ENCODE results near the gene RFK. TPM values are rescaled to one million over a fixed set of nuclear protein-coding genes. Genes with fewer than 3 reads are reported as not detected.

Gene RFK
- polyA plus RNA-seq, 1 donor (not counting 4 experiments of a cell fraction or from before 2014, with no cell fraction given) = 30.1 TPM

DNA sequence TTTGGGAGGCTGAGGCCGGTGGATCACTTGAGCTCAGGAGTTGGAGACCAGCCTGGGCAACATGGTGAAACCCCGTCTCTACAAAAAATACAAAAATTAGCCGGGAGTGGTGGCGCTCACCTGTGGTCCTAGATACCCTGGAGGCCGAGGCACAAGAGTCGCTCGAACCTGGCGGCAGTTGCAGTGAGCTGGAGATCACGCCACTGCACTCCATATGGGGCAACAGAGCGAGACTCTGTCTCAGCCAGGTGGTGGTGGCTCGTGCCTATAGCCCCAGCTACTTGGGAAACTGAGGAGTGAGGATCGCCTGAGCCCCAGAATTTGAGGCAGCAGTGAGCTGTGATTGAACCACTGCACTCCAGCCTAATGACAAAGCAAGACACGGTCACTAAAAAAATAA lies 2.4 kb upstream of the RFK start:
- no peaks in the 10 kb centered on the region for H3K9me1 ChIP-seq (ENCODE audit: control insufficient read depth, extremely low read depth, insufficient read depth, low read length)
- no peak for FAIRE-seq
- no peak overlapping the region for H3K9ac ChIP-seq (ENCODE audit: control insufficient read depth, extremely low read depth, insufficient read depth, low read length)
- H3K4me2 ChIP-seq (ENCODE audit: control insufficient read depth, extremely low read depth, insufficient read depth, low read depth, low read length) = no peak overlapping the region
- H4K20me1 ChIP-seq (ENCODE audit: control insufficient read depth, extremely low read depth, insufficient read depth, low read length) = no peaks in the 10 kb centered on the region
- no peak for DNase-seq (ENCODE audit: low read depth, low spot score)
- H3K36me3 ChIP-seq (ENCODE audit: control insufficient read depth in 2 of 2, extremely low read depth in 1 of 2, insufficient read depth in 2 of 2, low read length in 2 of 2) = no peaks in the 10 kb centered on the region
- TF ChIP-seq, protein P1, sequence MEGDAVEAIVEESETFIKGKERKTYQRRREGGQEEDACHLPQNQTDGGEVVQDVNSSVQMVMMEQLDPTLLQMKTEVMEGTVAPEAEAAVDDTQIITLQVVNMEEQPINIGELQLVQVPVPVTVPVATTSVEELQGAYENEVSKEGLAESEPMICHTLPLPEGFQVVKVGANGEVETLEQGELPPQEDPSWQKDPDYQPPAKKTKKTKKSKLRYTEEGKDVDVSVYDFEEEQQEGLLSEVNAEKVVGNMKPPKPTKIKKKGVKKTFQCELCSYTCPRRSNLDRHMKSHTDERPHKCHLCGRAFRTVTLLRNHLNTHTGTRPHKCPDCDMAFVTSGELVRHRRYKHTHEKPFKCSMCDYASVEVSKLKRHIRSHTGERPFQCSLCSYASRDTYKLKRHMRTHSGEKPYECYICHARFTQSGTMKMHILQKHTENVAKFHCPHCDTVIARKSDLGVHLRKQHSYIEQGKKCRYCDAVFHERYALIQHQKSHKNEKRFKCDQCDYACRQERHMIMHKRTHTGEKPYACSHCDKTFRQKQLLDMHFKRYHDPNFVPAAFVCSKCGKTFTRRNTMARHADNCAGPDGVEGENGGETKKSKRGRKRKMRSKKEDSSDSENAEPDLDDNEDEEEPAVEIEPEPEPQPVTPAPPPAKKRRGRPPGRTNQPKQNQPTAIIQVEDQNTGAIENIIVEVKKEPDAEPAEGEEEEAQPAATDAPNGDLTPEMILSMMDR (optimal IDR thresholded peaks at IDR 0.05 in 1 of 3, IDR thresholded peaks at IDR 0.05 in 1 of 3, conservative IDR thresholded peaks at IDR 0.05 in 1 of 3; ENCODE audit: extremely low read depth in 1 of 3, insufficient read depth in 2 of 3, low read length in 3 of 3) = no peak
- no peak for TF ChIP-seq EZH2 (IDR thresholded peaks at IDR 0.05; ENCODE audit: low read length)
- dilution Hi-C loops (cut with MboI; ENCODE audit: extremely low pct_ligation_motif_present, low sequenced_read_pairs) = no loop called here
- no peak overlapping the region for H3K4me3 ChIP-seq (ENCODE audit: control insufficient read depth in 2 of 3, extremely low read depth in 1 of 3, insufficient read depth in 2 of 3, low read depth in 1 of 3, low read length in 3 of 3)
- peaks cover 8% of the 10 kb centered on the region for H3K4me1 ChIP-seq (ENCODE audit: control insufficient read depth, extremely low read depth, insufficient read depth, low read length)
- H3K9me3 ChIP-seq (ENCODE audit: control insufficient read depth, low read depth, low read length) = no peaks in the 10 kb centered on the region
- H3K27me3 ChIP-seq (ENCODE audit: control insufficient read depth, extremely low read depth, insufficient read depth, low read length) = no peaks in the 10 kb centered on the region
- no peak overlapping the region for H3K27ac ChIP-seq (ENCODE audit: control insufficient read depth, insufficient read depth, low read length)
- H2AFZ ChIP-seq (ENCODE audit: control insufficient read depth, low read length) = no peak overlapping the region
- peaks cover 8% of the 10 kb centered on the region for H3K79me2 ChIP-seq (ENCODE audit: control insufficient read depth, insufficient read depth, low read length)

DNA sequence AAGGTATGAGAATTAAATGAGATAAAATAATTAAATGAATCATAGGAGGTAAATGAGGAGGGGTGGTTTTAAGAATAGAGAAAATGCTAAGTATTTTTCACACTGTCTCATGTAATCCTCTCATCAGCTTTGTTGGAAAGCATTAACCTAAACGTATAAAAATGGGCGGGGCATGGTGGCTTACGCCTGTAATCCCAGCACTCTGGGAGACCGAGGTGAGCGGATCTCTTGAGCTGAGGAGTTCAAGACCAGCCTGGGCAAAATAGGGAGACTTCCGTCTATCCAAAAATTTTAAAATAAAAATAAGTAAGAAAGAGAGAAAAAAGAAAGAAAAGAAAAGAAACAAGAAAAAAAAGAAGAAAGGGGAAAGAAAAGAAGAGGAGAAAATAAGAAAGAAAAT lies 1.9 kb upstream of the RFK start:
- Histone ChIP-seq H3K4me2 (ENCODE audit: control insufficient read depth, extremely low read depth, insufficient read depth, low read depth, low read length) (no peak overlapping the region), H3K79me2 (ENCODE audit: control insufficient read depth, insufficient read depth, low read length) (peaks cover 8% of the 10 kb centered on the region), H3K4me1 (ENCODE audit: control insufficient read depth, extremely low read depth, insufficient read depth, low read length) (peaks cover 8% of the 10 kb centered on the region), H2AFZ (ENCODE audit: control insufficient read depth, low read length) (no peak overlapping the region), H3K36me3 (ENCODE audit: control insufficient read depth in 2 of 2, extremely low read depth in 1 of 2, insufficient read depth in 2 of 2, low read length in 2 of 2) (no peaks in the 10 kb centered on the region), H3K9me1 (ENCODE audit: control insufficient read depth, extremely low read depth, insufficient read depth, low read length) (no peaks in the 10 kb centered on the region), H3K9me3 (ENCODE audit: control insufficient read depth, low read depth, low read length) (no peaks in the 10 kb centered on the region), H3K27me3 (ENCODE audit: control insufficient read depth, extremely low read depth, insufficient read depth, low read length) (no peaks in the 10 kb centered on the region), H3K27ac (ENCODE audit: control insufficient read depth, insufficient read depth, low read length) (no peak overlapping the region), H3K9ac (ENCODE audit: control insufficient read depth, extremely low read depth, insufficient read depth, low read length) (no peak overlapping the region), H3K4me3 (ENCODE audit: control insufficient read depth in 2 of 3, extremely low read depth in 1 of 3, insufficient read depth in 2 of 3, low read depth in 1 of 3, low read length in 3 of 3) (no peak overlapping the region), H4K20me1 (ENCODE audit: control insufficient read depth, extremely low read depth, insufficient read depth, low read length) (no peaks in the 10 kb centered on the region)
- FAIRE-seq = no peak
- DNase-seq (ENCODE audit: low read depth, low spot score) = no peak
- dilution Hi-C loops (cut with MboI; ENCODE audit: extremely low pct_ligation_motif_present, low sequenced_read_pairs) = no loop called here
- TF ChIP-seq EZH2 (IDR thresholded peaks at IDR 0.05; ENCODE audit: low read length) = no peak
- TF ChIP-seq, protein P1 (optimal IDR thresholded peaks at IDR 0.05 in 1 of 3, IDR thresholded peaks at IDR 0.05 in 1 of 3, conservative IDR thresholded peaks at IDR 0.05 in 1 of 3; ENCODE audit: extremely low read depth in 1 of 3, insufficient read depth in 2 of 3, low read length in 3 of 3) = no peak
